HG03565 (cell line): ENCODE data around the gene SPAG8.
A peak's percentile ranks its signal among the peaks of the same experiment; 100 is the strongest.

Source experiments
- ATAC-seq: cut with Tn5 transposase; IDR thresholded peaks from one replicate; pipeline ENCODE4 v1.9.1; 2021; ENCODE audit warnings: mild to moderate bottlenecking, moderate library complexity; ENCODE audit not compliant: unreplicated experiment

The SPAG8 gene, protein sequence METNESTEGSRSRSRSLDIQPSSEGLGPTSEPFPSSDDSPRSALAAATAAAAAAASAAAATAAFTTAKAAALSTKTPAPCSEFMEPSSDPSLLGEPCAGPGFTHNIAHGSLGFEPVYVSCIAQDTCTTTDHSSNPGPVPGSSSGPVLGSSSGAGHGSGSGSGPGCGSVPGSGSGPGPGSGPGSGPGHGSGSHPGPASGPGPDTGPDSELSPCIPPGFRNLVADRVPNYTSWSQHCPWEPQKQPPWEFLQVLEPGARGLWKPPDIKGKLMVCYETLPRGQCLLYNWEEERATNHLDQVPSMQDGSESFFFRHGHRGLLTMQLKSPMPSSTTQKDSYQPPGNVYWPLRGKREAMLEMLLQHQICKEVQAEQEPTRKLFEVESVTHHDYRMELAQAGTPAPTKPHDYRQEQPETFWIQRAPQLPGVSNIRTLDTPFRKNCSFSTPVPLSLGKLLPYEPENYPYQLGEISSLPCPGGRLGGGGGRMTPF

DNA sequence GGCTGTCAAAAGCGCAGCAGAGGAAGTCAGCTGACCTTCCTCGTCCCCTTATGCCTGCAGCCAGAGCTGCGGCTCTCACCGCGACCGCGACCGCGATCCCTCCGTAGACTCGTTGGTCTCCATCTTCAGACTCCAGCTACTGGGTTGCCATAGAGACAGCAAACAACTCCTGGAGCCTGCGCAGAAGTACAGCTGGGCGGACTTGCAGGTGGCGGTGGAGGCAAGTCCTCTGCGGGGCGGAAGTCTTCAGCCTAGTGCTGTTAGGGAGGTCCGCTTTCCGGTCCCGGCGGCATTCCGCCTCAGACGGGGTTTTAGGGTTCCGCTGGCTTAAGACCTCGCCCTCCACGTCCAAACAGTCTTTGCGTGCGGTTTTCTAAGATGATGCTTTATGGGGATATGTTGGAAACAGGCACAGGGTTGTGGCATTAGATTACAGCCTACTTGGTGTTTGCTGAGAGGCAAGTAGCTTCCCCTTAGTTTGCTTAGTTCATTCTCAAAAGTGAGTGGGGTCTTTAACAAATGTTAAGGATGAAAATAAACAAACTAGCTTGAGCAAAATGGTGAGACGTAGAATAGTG, at the start of gene SPAG8:
Gene SPAG8, minus strand, starts transcription at position 238 of the 578 bp plus-strand sequence. Its CDS starts 115 bp downstream, at position 123.
- peak; percentile 66 for ATAC-seq

DNA sequence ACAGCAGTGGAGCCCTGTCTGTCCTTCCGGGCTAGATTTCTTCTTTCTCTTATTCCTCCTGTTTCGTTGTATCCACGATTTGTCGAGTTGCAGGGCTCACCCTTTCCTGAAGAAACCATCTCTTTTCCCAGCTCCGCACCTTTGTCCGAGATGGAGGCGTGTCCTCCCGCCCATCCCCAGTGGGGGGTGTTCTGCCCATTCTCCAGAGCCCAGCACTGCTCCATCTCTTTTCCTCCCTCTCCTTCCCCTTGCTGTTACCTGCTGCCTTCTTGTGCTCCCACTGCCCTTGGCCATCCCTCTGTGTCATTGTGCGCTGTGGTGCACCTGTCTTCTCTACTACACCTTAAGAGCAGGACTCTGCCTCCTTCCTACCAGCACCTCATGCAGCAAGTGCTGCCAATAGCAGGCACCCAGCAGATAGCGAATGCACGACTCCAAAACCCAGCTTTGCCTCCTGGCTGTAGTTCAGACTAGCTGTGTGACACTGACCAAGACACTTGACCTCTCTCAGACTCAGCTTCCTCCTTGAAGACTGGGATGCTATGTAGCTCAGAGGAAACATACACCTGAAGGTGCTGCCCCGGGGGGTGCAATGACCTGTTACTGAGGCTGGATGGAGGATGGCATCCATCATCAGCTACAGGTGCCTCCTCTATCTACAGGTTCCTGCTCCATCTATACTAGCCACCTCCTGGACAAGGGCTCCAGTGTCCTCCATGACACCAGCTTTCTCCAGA, 49.3 kb upstream of the SPAG8 start:
- ATAC-seq = no peak

DNA sequence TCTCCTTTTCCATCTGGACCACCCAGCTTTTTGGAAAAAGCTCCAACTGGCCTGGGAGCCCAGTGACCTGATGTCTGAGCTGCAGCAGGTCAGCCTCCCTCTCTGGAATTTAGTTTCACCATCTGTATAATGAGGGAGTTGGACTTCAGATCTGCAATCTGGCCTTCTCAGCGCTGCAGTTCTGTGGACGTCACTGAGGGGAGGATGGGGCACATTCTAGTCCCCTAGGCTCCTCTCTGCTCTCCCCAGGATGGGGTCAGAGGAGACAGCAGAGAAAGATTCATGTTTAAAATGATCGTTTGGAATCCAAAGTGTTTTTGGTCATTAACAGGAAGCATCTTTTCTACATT, 47.9 kb upstream of the SPAG8 start:
- ATAC-seq = no peak

DNA sequence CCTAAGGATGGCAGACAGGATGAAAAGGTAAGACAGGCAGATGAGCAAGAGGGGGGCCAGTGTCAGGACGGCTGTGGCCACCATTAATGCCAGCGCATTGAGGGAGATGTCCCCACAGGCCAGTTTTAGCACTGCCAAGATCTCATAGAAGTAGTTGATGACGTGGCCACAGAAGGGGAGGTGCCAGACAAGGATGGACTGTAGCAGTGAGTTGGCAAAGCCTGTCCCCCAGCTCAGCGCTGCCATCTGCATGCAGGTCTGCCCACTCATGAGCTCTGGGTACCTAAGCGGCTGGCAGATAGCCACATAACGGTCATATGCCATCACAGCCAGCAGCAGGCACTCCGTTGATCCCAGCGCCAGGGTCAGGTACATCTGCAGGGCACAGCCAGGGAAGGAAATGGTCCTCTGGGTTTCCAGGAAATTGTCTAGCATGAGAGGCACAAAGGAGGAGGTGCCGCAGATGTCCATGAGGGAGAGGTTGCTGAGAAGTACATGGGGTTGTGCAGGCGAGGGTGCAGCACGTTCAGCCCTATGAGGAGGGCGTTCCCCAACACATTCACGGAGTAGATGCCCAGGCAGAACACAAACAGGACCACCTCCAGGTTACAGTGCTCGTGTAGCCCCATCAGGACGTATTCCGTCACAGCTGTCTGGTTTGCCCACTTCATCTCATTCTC, 47.4 kb upstream of the SPAG8 start:
- ATAC-seq = no peak

DNA sequence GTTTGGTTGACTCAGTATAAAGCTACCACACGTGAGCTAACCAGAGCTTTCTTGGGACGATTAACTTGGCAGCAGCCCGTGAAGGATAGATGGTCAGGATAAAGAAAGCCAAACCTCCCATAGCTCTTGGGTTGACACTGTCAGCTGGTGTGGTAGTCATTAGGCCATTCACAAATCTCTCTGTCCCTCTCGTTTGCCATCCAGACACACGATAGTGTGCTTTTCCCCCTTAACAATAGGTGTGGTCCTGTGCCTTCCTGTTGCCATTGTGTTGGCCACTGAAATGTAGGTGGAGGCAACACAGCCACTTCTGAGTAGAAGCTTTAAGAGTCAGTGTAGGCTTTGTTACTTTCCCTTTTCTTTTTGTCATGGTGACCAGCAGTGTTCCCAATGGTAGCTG, 46.4 kb upstream of the SPAG8 start:
- no peak for ATAC-seq

DNA sequence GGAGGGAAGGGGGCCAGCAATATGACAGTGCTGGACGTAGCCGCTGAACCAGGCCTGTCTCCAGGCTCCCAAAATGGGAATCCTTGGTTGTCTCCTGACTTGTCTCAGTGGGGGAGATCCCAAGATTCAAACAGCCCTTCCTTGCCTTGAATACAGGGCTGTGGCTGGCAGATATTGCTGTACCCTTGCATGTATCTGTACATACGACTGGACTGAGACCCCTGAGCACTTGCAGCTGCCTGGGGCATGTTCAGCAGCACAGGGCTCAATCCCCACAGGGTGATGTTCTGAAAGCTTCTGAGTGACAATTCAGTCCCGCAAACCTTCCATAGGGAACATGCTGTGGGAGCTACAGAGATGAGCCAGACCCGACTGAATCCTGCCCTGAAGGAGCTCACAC, 44.8 kb upstream of the SPAG8 start:
- no peak for ATAC-seq

DNA sequence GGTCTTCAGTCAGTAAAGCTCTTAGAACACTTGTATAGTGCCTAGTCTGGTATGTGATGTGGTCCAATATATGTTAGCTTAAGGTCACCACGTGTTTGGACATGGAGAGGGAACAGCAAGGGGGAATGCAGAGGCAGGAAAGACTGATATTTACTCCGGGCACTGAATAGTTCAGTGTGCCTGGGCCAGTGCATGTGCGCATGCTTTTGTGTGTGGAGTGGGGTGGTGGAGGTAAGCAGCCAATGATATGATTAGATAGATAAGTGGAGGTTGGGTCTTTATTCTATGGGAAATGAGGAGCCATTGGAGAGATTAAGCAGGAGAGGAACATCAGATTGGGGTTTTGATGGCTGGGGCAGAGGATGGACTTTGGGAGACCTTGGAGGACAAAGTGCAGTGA, 44.1 kb upstream of the SPAG8 start:
- ATAC-seq = no peak

DNA sequence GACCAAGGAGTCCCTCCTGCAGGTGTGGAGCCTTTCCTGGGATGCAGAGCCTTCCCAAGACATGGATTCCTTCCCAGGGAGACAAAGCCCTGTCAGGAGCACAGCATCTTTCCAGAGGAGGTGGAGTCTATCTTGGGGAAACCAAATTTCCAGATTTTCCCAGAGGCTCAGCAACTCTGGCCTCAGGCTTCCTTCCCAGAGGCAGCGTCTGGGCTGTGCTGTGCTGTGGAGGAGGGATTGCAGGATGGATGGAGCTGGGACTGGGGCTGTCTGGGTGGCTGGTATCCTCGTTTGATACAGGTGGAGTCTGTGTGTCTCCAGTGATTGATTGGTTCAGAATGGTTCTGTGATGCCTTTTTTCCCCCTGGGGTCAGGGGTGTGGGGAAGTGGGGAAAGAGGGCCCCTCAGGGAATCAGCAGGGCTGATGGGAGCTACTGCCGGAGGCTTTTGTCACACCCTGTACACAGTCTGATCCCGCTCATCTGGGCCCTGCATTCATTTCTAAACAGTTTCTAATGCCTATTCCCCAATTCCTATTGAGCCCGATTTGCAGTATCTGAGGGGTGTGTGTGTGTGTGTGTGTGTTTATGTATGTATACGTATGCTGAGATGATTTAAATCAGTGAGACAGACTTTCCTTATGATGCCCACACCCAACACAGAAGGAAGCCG, 42.2 kb upstream of the SPAG8 start:
- ATAC-seq = no peak

DNA sequence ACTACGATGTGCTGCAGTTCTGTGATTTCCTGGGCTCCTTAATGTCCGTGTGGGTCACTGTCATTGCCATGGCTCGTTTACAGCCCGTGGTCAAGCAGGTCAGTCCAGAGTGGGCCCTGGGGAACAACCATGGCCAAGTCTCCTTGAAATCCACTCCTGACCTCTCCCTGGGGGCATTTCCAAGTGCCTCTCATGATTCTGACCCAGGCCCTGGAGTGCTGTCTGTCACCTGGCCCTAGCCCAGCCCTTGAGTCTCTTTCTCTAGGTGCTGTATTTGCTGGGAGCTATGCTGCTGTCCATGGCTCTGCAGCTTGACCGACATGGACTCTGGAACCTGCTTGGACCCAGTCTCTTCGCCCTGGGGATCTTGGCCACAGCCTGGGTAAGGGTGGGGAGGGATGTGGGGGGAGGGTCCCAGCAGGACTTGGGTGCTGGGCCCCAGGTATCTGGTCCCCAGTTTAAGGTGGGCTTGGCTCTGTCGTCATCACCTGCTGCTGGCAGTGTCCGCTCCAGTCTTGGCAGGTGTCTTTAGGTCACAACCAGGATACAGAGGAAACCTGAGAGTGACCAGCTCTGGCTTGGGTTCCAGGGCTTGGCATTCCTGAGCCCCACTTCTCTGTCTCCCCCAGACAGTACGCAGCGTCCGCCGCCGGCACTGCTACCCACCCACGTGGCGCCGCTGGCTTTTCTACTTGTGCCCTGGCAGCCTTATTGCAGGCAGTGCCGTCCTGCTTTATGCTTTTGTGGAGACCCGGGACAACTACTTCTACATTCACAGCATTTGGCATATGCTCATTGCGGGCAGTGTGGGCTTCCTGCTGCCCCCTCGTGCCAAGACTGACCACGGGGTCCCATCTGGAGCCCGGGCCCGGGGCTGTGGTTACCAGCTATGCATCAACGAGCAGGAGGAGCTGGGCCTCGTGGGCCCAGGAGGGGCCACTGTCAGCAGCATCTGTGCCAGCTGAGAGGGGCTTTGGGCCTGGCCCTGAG, 41.1 kb upstream of the SPAG8 start:
- ATAC-seq = no peak

DNA sequence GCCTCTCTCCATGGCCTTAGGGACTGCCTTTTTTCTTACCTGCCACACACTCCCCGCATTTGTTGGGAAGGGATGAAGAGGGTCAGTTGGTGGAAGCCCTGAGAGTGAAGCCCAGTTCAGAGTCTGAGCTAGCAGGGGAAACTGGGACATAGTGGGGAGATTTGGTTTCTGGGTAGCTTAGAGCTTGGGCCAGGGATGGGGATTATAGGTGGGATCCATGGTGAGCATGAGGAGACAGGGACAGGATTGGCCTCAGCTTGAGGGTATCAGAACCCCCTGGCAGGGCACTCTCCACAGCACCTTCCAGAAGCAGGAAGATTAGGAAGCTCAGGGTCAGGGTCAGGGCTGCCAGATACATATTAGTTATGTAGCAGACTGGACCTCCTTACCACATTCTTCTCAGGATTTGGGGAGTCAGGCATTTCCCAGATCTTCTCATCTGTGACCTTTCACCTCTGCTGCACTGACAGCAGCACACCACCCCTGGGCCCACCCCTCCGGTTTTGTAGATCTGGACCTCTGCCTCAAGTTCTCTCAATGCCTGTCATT, 40.3 kb upstream of the SPAG8 start:
- ATAC-seq = no peak

DNA sequence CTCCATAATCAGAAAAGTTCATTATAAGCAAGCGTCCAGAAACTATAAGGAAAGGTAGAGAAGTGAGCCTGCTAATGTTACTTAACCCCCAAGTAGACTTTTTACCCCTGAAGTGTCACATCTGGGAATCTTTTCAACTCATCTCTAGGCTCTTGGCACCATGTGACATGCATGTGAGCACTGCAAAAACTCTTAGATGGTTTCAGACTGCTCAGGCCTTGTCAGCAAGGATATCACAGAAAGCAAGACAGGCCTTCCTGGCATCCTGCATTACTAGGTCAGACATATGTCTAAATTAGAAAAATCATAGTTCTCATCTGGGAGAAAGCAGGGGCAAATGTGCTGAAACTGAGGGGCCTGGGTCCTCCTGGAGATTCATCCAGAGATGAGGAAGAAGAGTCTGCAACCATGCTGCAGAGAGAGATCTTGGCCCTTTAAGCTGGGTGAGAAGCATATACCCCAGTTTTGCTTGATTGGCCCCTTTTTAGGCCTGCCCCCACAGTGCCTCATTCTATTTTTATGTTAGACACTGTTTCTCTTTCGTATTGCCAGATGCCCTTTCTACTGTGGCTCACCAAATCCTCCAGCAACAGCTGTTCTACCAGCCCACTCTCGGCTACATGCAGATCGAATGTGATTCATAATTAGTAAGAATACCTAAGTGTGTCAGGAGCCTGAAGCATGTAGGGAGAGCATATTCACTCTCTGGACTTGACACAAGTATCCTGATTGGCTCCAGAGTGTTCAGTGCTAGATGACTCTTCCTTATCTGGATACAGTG, 35.9 kb upstream of the SPAG8 start:
- ATAC-seq = peak; percentile 51

DNA sequence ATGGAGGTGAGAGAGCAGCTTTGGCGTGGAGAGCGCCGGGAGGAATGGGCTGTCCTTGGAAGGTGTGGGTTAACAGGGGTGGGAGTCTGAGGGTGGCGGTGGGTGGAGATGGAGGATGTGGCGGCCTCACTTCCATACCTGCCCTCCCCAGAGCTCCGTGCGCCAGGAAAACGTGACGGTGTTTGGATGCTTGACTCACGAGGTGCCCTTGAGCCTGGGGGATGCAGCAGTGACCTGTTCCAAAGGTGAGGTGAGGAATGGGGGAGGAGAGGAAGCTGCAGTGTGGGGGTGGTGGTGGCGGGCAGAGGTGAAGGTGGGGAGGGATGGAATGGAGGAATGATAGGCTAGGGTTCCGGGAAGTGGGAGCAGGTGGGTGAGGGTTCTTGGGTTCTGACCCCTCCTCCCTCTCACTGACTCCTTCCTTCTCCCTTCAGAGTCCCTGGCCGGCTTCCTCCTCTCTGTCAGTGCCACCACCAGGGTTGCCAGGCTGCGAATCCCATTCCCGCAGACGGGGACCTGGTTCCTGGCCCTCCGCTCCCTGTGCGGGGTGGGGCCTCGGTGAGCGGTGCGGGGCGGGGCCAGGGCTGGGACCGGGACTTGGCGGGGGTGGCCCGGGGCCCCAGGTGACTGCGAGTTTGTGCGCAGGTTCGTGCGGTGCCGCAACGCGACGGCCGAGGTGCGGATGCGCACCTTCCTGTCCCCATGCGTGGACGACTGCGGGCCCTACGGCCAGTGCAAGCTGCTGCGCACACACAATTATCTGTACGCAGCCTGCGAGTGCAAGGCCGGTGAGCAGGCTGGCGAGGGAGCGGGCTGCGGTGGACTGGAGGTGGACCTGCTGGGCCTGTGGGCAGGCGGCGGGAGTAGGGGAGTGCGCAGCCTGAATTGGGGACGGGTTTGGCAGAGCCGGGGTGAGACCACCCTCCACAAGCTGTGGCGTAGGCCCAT, 34.0 kb upstream of the SPAG8 start:
- no peak for ATAC-seq

DNA sequence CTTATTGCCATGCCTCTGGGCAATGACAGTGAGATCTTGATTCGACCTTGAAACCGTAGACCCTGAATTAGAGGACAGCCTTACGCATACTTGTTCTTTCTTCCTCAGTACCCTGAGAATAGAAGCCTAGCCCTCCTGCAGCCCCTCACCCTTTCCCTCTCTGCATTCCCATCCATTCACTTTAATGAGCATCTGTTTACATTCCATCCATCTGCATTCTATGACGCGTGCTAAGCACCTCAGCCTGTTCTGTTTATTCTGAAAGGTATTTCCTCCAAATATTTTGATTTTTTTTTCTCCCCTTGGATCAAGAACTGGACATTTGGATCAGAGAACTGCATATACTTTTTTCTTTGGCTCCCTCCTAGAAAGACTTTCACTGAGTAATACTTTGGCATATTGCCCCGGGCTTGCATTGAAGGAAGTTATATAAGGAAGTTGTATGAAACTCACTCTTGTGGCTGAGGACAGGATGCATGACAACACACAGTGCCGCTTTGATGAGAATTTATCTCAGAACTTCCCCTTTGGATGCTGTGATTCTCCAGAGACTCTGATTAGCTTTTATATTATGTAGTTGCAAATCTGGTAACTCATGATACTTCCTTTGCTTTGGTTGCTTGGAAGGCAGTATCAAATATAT, 32.7 kb upstream of the SPAG8 start:
- ATAC-seq = no peak

DNA sequence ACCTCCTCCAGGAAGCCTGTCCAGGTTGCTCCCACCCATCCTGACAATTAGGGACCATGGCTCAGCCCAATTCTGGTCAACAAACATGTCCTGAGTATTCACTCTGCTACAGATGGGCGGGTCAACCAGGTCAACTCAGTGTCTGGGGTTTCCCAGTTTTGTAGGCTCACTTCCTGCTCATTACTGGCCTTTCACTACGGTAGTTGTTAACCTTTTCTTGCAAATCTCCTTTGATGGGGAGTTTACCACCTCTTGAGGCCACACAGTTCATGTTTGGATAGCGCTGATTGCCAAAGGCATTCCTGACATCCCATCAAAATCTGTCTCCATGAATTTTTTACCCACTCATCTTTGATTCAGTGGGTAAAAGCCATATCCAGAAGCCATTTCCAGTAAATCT, 30.7 kb upstream of the SPAG8 start:
- peak; percentile 53 for ATAC-seq

DNA sequence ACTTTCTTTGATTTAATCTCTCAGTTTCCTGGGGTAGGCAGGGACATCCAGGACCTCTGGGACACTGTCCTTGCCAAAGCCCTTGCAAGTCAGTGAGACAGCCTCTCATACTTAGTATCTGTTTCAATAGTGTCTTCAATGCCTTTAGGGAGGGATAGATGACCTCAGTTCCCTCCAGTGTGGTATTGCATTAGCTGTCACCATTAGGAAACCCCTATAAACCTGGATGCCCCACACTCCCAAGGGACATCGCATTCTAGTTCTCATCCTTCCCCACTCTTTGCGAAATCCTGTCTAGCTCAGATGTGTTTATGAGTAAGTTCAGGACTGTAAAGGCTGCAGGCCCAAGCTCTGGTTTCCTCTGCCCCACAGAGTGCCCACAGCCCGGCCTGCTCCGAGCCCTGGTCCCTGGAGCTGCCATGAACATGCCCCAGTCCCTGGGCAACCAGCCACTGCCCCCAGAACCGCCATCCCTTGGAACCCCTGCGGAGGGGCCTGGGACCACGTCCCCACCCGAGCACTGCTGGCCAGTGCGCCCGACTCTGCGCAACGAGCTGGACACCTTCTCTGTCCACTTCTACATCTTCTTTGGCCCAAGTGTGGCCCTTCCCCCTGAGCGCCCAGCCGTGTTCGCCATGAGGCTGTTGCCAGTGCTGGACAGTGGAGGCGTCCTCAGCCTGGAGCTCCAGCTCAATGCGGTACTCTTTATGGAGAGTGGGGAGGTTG, 30.1 kb upstream of the SPAG8 start:
- no peak for ATAC-seq

DNA sequence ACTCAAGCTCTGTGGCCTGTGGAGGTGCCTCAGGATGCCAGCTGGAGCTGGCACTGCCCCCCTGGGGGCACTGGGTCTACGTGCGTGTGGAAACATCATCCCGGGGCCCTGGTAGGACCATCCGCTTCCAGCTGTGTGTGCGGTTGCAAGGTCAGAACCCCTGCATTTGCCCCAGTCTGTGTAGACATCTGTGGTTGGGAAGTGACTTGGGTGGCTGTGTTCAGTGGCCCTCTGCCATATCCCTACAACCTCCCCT, 29.5 kb upstream of the SPAG8 start:
- no peak for ATAC-seq
